Measurements from ENCODE around the gene SPATA18.

SPATA18 gene

DNA sequence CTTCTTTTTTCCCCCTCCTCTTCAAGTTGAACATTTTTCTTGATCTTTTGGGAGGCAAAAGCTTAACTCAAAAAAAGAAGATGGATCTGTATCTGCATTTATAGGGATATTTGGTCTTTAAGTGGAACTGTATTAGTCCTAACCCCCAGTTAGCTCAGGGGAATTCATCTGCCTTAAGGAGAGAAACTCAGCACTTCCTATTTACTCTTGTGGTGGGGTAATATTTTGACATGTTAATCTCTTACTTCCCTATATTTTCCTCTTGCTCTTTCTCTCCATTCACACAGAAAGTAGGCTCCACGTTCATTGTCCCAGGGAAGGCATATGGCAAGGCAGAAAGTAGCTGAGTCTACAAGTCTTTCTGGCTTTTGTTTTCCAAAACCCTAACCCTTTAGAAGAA lies 36.2 kb upstream of the SPATA18 start:
- TF ChIP-seq, protein P1, sequence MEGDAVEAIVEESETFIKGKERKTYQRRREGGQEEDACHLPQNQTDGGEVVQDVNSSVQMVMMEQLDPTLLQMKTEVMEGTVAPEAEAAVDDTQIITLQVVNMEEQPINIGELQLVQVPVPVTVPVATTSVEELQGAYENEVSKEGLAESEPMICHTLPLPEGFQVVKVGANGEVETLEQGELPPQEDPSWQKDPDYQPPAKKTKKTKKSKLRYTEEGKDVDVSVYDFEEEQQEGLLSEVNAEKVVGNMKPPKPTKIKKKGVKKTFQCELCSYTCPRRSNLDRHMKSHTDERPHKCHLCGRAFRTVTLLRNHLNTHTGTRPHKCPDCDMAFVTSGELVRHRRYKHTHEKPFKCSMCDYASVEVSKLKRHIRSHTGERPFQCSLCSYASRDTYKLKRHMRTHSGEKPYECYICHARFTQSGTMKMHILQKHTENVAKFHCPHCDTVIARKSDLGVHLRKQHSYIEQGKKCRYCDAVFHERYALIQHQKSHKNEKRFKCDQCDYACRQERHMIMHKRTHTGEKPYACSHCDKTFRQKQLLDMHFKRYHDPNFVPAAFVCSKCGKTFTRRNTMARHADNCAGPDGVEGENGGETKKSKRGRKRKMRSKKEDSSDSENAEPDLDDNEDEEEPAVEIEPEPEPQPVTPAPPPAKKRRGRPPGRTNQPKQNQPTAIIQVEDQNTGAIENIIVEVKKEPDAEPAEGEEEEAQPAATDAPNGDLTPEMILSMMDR (IDR thresholded peaks at IDR 0.05; ENCODE audit: low read depth, low read length) = no peak
- DNase-seq (ENCODE audit: extremely low read depth, low read depth) = no peak

DNA sequence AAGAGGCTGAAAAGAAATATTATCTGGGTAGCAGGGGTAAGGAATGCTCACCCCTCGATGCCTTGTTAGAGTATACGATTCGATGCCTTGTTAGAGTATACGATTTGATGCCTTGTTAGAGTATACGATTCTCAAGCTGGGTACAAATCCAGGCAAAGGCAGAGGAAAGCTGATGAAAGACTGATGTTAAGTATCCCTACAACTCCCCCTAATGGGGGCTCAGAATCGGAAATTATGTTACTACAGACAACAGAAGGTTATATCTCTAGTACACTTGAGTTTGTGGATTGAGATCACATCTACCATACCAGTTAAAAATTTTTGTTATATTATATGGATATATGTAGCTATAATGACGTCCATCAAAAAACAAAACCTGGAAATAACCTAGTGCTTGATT lies 35.7 kb upstream of the SPATA18 start:
- DNase-seq (ENCODE audit: extremely low read depth, low read depth) = no peak
- TF ChIP-seq, protein P1 (IDR thresholded peaks at IDR 0.05; ENCODE audit: low read depth, low read length) = no peak

DNA sequence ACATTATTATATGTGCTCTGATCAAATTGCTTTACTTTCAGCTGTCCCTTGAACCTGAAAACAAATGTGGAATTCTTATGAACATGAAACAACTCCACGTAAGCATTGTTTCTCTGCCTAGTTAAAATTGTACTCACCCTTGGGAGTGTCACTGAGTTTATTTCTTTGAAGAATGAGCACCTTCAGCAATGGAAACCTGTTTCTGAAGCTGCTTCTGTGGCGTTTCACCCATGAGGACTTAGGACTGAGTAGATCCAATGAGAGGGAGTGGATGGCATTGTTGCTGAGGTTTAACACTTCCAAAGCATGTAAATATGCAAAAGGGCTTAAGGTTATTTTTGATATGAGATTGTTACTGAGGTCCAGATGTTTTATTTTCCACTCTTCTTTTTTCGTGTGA lies 34.1 kb upstream of the SPATA18 start:
- no peak for DNase-seq (ENCODE audit: extremely low read depth, low read depth)
- TF ChIP-seq, protein P1 (IDR thresholded peaks at IDR 0.05; ENCODE audit: low read depth, low read length) = no peak

DNA sequence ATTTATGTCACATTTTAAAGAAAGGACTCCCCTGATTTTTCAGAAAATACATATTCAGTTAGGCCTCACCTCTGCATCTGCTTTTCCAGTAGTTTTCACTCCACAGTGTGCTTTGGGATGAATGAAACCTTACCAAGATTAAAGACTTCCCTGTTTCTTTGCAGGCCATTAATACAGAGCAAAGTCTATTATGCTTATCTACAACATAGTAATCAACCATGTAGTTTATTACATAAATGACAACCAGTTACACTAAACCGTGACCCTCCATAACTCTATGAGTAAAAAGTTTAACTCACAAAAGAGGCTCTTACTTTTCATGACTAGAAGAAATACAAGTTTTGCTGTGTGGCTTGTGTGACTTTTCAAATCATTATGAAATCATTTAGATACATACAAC lies 33.3 kb upstream of the SPATA18 start:
- TF ChIP-seq, protein P1 (IDR thresholded peaks at IDR 0.05; ENCODE audit: low read depth, low read length) = no peak
- no peak for DNase-seq (ENCODE audit: extremely low read depth, low read depth)

DNA sequence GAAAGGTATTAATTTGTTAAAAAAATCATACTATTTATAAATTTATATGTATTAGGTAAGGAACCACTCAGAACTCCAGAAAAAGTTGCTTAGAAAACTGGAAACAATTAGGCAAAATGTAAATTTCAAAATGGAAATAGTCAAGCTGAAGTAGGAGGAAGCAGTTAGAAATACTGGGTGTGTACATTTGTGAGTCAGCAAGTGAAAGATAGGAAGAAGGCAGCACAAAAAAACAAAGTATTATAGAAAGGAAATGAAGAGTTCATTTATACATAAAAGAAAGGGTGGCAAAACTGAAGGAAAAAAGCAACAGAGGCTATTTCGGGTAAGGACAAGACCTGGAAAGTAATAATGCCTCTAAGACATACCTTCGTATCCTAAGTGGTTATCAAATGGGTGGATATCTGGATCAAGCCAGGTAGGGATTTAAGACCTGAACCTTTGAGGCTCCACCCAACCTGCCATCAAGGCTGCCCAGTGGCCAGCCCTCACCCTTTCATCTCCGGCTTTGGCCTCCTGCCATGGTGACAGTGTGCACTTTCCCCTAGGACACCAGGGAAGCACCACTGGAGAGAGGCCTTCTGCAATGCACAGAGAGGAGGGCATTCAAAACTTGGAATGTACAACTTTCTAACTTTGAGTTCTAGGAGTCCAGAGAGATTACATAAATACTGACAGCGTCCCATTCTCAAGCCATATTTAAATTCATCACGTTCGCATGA lies 31.0 kb upstream of the SPATA18 start, which contains the start of gene LRRC66:
Gene LRRC66 (minus strand): TSS at position 428 of the 722 bp plus-strand sequence. CDS start 2,750 bp downstream, outside the sequence.
- TF ChIP-seq, protein P1 (IDR thresholded peaks at IDR 0.05; ENCODE audit: low read depth, low read length) = no peak
- DNase-seq (ENCODE audit: extremely low read depth, low read depth) = no peak

DNA sequence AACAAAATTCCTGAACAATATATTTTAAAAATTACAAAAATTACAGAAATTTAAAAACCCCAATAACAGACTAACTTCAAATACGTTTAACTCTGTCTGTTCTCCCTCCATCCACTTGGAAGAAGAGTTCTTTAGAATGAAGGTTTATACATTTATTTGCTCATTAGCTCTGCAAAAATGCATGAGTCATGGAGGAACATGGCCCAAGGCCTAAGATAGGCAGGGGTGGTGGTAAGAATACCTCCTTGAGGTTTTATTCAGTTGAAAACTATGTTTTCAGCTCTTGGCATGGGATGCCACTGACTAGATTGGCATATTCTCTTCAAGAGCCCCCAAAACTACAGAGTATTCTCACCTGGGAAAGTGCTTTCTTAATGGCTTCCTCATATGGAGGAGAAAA lies 22.1 kb upstream of the SPATA18 start:
- no peak for DNase-seq (ENCODE audit: extremely low read depth, low read depth)
- TF ChIP-seq, protein P1 (IDR thresholded peaks at IDR 0.05; ENCODE audit: low read depth, low read length) = no peak

DNA sequence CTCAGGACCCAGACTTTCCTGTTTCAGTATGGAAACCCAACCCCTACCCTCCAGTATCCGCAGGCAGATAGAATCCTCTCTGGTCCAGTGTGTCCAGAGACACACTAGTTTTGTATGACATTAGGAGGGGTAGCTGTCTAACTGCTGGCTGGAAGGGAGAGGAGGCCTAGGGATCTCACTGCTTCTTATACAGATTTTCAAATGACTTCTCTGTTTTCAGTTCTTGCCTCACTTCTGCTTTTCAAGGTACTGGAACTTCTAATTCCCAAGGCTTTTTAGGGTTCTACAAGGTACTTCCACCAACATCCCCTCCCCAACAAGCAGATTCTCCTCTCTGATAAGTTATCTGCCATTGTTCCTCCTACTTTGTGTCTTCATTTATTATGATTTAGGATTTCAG lies 19.1 kb upstream of the SPATA18 start:
- TF ChIP-seq, protein P1 (IDR thresholded peaks at IDR 0.05; ENCODE audit: low read depth, low read length) = no peak
- no peak for DNase-seq (ENCODE audit: extremely low read depth, low read depth)
